K562 (cell line): ENCODE results near the gene FEM1B. TPM values are rescaled to one million over a fixed set of nuclear protein-coding genes. Genes with fewer than 3 reads are reported as not detected.

Experiments
- ATAC-seq: fragments of 200-7000 bp; cut with Tn5 transposase; 3 replicates; pipeline ENCODE4 v1.9.1; 2020; ENCODE audit warnings: moderate library complexity
- Bru-seq: library from RNA; stranded (reverse); fragments of 400-500 nt; gene quantifications from one replicate; lab custom pipeline; 2021; lab: Mats Ljungman, UMichigan
- BruChase-seq, 2 experiments: library from RNA; stranded (reverse); fragments of 400-500 nt; gene quantifications; one replicate each; lab custom pipeline; 2021; lab: Mats Ljungman, UMichigan
- BruUV-seq: library from RNA; stranded (reverse); fragments of 400-500 nt; replicated peaks from 2 replicates; lab custom pipeline; 2021; lab: Mats Ljungman, UMichigan
- CTCF ChIA-PET: fragments of 300-600 bp; formaldehyde crosslinking; extraction: SDS; loops from one replicate; lab custom pipeline; 2021; ENCODE audit warnings: low intra/inter-chr PET ratio; lab: Yijun Ruan, JAX
- POLR2A ChIA-PET: fragments of 300-600, 350-650 bp; sonication (Branson Sonifier 250); formaldehyde crosslinking; extraction: SDS; loops from one replicate; lab custom pipeline; 2021; ENCODE audit warnings: antibody characterized with exemption, inconsistent platforms; lab: Yijun Ruan, JAX
- DNase-seq, 4 experiments: peaks; one replicate each; pipeline versions ENCODE4 v3.0.0 to v3.0.0-alpha.2; 2011 to 2018; ENCODE audit warnings: low spot score in 3 of 4, mixed read lengths in 3 of 4; ENCODE audit errors: extremely low read depth in 1 of 4
- FAIRE-seq: peaks from 2 replicates; lab custom pipeline; 2011; peaks lifted over from hg19 to GRCh38; lab: Jason Lieb, UNC
- H2AFZ ChIP-seq: 2 replicates; pipeline ENCODE4 v1.6.0; 2011; ENCODE audit warnings: low read depth, low read length, control low read depth, inconsistent platforms
- H3K27ac ChIP-seq: fragments of 200-600 bp; 3 replicates; pipeline ENCODE4 v1.8.0; 2011; ENCODE audit warnings: low read depth, mild to moderate bottlenecking, control low read depth, inconsistent platforms, low read length, moderate library complexity, mixed read lengths; ENCODE audit errors: extremely low read depth
- H3K27me3 ChIP-seq, 2 experiments: fragments of 300-600 bp in 1 of 2; 2 replicates in 1 of 2; 3 replicates in 1 of 2; pipeline versions ENCODE4 v1.6.0 to v1.8.0; 2011; ENCODE audit warnings: inconsistent platforms in 2 of 2, low read length in 2 of 2, mild to moderate bottlenecking in 1 of 2, mixed read lengths in 1 of 2, moderate library complexity in 1 of 2; ENCODE audit not compliant: control insufficient read depth in 2 of 2, insufficient read depth in 2 of 2
- H3K36me3 ChIP-seq: fragments of 300-600 bp; 3 replicates; pipeline ENCODE4 v1.8.0; 2011; ENCODE audit warnings: mild to moderate bottlenecking, low read length, inconsistent platforms; ENCODE audit not compliant: control insufficient read depth, insufficient read depth
- H3K4me1 ChIP-seq, 2 experiments: fragments of 200-600 bp in 1 of 2; replicated peaks in 1 of 2; 2 replicates in 1 of 2; 3 replicates in 1 of 2; pipeline versions ENCODE4 v1.5.1 to v1.8.0; 2011; ENCODE audit warnings: inconsistent platforms in 2 of 2, low read length in 2 of 2, mild to moderate bottlenecking in 1 of 2, mixed read lengths in 1 of 2, moderate library complexity in 1 of 2; ENCODE audit not compliant: control insufficient read depth in 2 of 2, insufficient read depth in 2 of 2
- H3K4me2 ChIP-seq: 2 replicates; pipeline ENCODE4 v1.6.1; 2011; ENCODE audit warnings: low read length, control low read depth, inconsistent platforms, mixed read lengths; ENCODE audit not compliant: insufficient read depth
- H3K4me3 ChIP-seq: fragments of 200-600 bp; sonication (generic), shearing (Covaris generic); 2 replicates; pipeline ENCODE4 v1.5.1; 2016; ENCODE audit warnings: control low read depth, inconsistent platforms
- H3K79me2 ChIP-seq: fragments of 200-600 bp; 3 replicates; pipeline ENCODE4 v1.8.0; 2011; ENCODE audit warnings: low read length, inconsistent platforms; ENCODE audit not compliant: control insufficient read depth, insufficient read depth
- H3K9ac ChIP-seq, 2 experiments: 2 replicates each; pipeline versions ENCODE4 v1.6.0 to v1.6.1; 2011; ENCODE audit warnings: low read depth in 2 of 2, low read length in 2 of 2, control low read depth in 1 of 2, inconsistent platforms in 1 of 2, mild to moderate bottlenecking in 1 of 2, mixed read lengths in 1 of 2; ENCODE audit not compliant: insufficient read depth in 1 of 2
- H3K9me1 ChIP-seq: one replicate; pipeline ENCODE4 v1.6.0; 2011; ENCODE audit warnings: inconsistent platforms, mild to moderate bottlenecking, low read length, moderate library complexity; ENCODE audit not compliant: control insufficient read depth, insufficient read depth
- H3K9me3 ChIP-seq: replicated peaks from 2 replicates; pipeline ENCODE4 v1.5.1; 2011; ENCODE audit warnings: low read depth, low read length, inconsistent platforms; ENCODE audit not compliant: control insufficient read depth, insufficient read depth
- H4K20me1 ChIP-seq: replicated peaks from 2 replicates; pipeline ENCODE4 v1.6.1; 2011; ENCODE audit warnings: low read length, inconsistent platforms, mixed read lengths; ENCODE audit not compliant: control insufficient read depth, insufficient read depth
- CHD1 ChIP-seq: fragments of 200-600 bp; sonication (generic); IDR thresholded peaks from one replicate; pipeline ENCODE4 v1.6.1; 2012; ENCODE audit warnings: mild to moderate bottlenecking, moderate library complexity, low read length, inconsistent platforms
- CREB3L1 ChIP-seq: fragments of 450-650 bp; IDR thresholded peaks from 2 replicates; pipeline ENCODE4 v1.6.1; 2014; ENCODE audit warnings: low read depth, mild to moderate bottlenecking, moderate library complexity, borderline replicate concordance
- CTBP1 ChIP-seq: fragments of 450-650 bp; IDR thresholded peaks from 2 replicates; pipeline ENCODE4 v1.6.1; 2016; ENCODE audit warnings: borderline replicate concordance
- DIDO1 ChIP-seq: fragments of 450-650 bp; IDR thresholded peaks from 2 replicates; pipeline ENCODE4 v1.6.1; 2016; ENCODE audit warnings: low read depth, missing biosample characterization, missing genetic modification characterization
- ELK1 ChIP-seq: sonication (generic); formaldehyde crosslinking; IDR thresholded peaks from 2 replicates; pipeline ENCODE4 v1.8.1; 2022; ENCODE audit warnings: missing genetic modification reagents
- HDAC2 ChIP-seq: fragments of 450-650 bp; IDR thresholded peaks from 2 replicates; pipeline ENCODE4 v1.6.1; 2016; ENCODE audit warnings: mild to moderate bottlenecking
- HNRNPUL1 ChIP-seq: fragments of 200-400 bp; formaldehyde crosslinking; IDR thresholded peaks from 2 replicates; pipeline ENCODE4 v1.6.1; 2017; ENCODE audit warnings: low read length
- OTX1 ChIP-seq: fragments of 450-650 bp; formaldehyde crosslinking; IDR thresholded peaks from 2 replicates; pipeline ENCODE4 v1.4.0; 2022; ENCODE audit warnings: mild to moderate bottlenecking
- POLR2AphosphoS5 ChIP-seq: IDR thresholded peaks from 2 replicates; pipeline ENCODE4 v1.6.1; 2011; ENCODE audit warnings: mild to moderate bottlenecking, low read depth, low read length, moderate library complexity; ENCODE audit not compliant: control insufficient read depth, insufficient read depth
- PRMT5 ChIP-seq: sonication (generic); formaldehyde crosslinking; IDR thresholded peaks from 2 replicates; pipeline ENCODE4 v1.5.0; 2020; ENCODE audit warnings: missing genetic modification reagents
- PURB ChIP-seq: sonication (generic); formaldehyde crosslinking; IDR thresholded peaks from 2 replicates; pipeline ENCODE4 v1.9.0; 2021; ENCODE audit warnings: low read depth, mild to moderate bottlenecking, missing genetic modification reagents
- ZC3H8 ChIP-seq: fragments of 450-650 bp; IDR thresholded peaks from 2 replicates; pipeline ENCODE4 v1.6.1; 2017
- ZNF143 ChIP-seq: sonication (generic); formaldehyde crosslinking; IDR thresholded peaks from 2 replicates; pipeline ENCODE4 v1.9.0; 2022; ENCODE audit warnings: mild to moderate bottlenecking, missing genetic modification reagents
- WGBS: fragments of 100-300 bp; shearing (Covaris generic); methylation state at CpG from one replicate; pipeline ENCODE4 v1.1.6; 2016; ENCODE audit warnings: low coverage, mixed read lengths; ENCODE audit not compliant: insufficient coverage; ENCODE audit errors: missing lambda C conversion rate; 5-methylcytosine and 5-hydroxymethylcytosine counted together
- in situ Hi-C: fragments of 300-500 bp; cut with MboI; formaldehyde crosslinking; loops from 4 replicates; pipeline ENCODE4 v1.15.0; 2018; ENCODE audit warnings: inconsistent platforms, mixed read lengths
- intact Hi-C: fragments of 100-400 bp; cut with micrococcal nuclease; formaldehyde crosslinking; loops from 2 replicates; pipeline ENCODE4 v1.14.2; 2022
- long read RNA-seq, 3 experiments: library from polyadenylated mRNA in 2 of 3; library from RNA in 1 of 3; unstranded in 2 of 3; stranded (forward) in 1 of 3; transcript quantifications; one replicate each; pipeline ENCODE4 v2.0.0, GENCODE V29; 2019 to 2022
- polyA minus RNA-seq, 3 experiments: library from RNA; depleted of rRNA, polyadenylated mRNA; stranded (reverse); fragments of >200 nt; gene quantifications; 2 replicates each; pipeline ENCODE4 v1.2.3, GENCODE V29; 2011
- polyA plus RNA-seq, 8 experiments: library from polyadenylated mRNA; depleted of rRNA in 4 of 8; stranded (reverse) in 5 of 8; unstranded in 3 of 8; fragments of >200 nt; fragmentation: Nextera tagmentation in 2 of 8; fragmentation: Illumina TruSeq in 1 of 8; extraction: Ambion mirVana in 2 of 8; extraction: Trizol in 1 of 8; gene quantifications; 2 replicates each; pipeline versions ENCODE4 v1.2.1 to v1.2.3, GENCODE V29; 2011 to 2014; ENCODE audit warnings: inconsistent platforms in 1 of 8, missing spikeins in 1 of 8
- total RNA-seq, 7 experiments: library from RNA; depleted of rRNA in 6 of 7; stranded (reverse); fragments of >200 nt in 6 of 7; fragmentation: Illumina TruSeq in 2 of 7; extraction: Trizol in 2 of 7; gene quantifications; 2 replicates each; pipeline versions ENCODE4 v1.2.1 to v1.2.3, GENCODE V29; 2011 to 2021; ENCODE audit warnings: low replicate concordance in 1 of 7

The FEM1B gene
- 56.6 and 67.0 TPM in 2 replicates for total RNA-seq (2011; cell fraction: chromatin; rRNA removed; ENCODE audit: low replicate concordance)
- total RNA-seq (2011; cell fraction: nucleolus; rRNA removed) = 22.5 and 38.2 TPM in 2 replicates
- 31.6 and 32.1 TPM in 2 replicates for total RNA-seq (2011; cell fraction: nucleoplasm; rRNA removed)
- total RNA-seq (2014; rRNA removed) (18.0 and 19.7 TPM in 2 replicates), total RNA-seq (2014; rRNA removed; fragmentation: Illumina TruSeq; extraction: Trizol) (35.3 and 40.3 TPM in 2 replicates), total RNA-seq (2015; rRNA removed; fragmentation: Illumina TruSeq; extraction: Trizol) (30.4 and 34.7 TPM in 2 replicates), total RNA-seq (2021) (32.2 and 42.1 TPM in 2 replicates), polyA plus RNA-seq (2011; rRNA removed) (58.3 and 61.6 TPM in 2 replicates), polyA plus RNA-seq (2014; fragmentation: Illumina TruSeq; extraction: Trizol) (20.1 and 22.3 TPM in 2 replicates), polyA plus RNA-seq (2014; fragmentation: Nextera tagmentation; extraction: Ambion mirVana) (1 to 10 TPM; 5.9 to 6.5 TPM), polyA plus RNA-seq (2014; rRNA removed) (12.0 and 14.0 TPM in 2 replicates), polyA minus RNA-seq (2011; rRNA and poly(A)+ RNA removed) (182 and 215 TPM in 2 replicates), Bru-seq, nascent RNA (percentile 94 among the genes with signal in this experiment), BruChase-seq, experiment 1, labeled RNA remaining after a 2-hour chase (percentile 97 among the genes with signal in this experiment), BruChase-seq, experiment 2, labeled RNA remaining after a 6-hour chase (percentile 98 among the genes with signal in this experiment)
- 24.2 and 31.0 TPM in 2 replicates for polyA plus RNA-seq (2011; cell fraction: cytosol; rRNA removed)
- polyA plus RNA-seq (2011; cell fraction: nucleus; rRNA removed) = 36.5 and 41.2 TPM in 2 replicates
- 14.2 and 14.3 TPM in 2 replicates for polyA plus RNA-seq (2012)
- 79.5 and 101 TPM in 2 replicates for polyA minus RNA-seq (2011; cell fraction: cytosol; rRNA and poly(A)+ RNA removed)
- polyA minus RNA-seq (2011; cell fraction: nucleus; rRNA and poly(A)+ RNA removed) = 19.3 and 38.7 TPM in 2 replicates
- long read RNA-seq, experiment 1, full-length matches to known transcripts = 58 of 93 reads
- long read RNA-seq, experiment 1, partial matches to known transcripts = 0 of 93 reads
- long read RNA-seq, experiment 1, other reads (novel, unspliced or antisense) = 35 of 93 reads
- long read RNA-seq, experiment 2, full-length matches to known transcripts = 4 of 24 reads
- long read RNA-seq, experiment 2, partial matches to known transcripts = 0 of 24 reads
- long read RNA-seq, experiment 2, other reads (novel, unspliced or antisense) = 20 of 24 reads
- long read RNA-seq, experiment 3, full-length matches to known transcripts = 1 of 2 reads
- long read RNA-seq, experiment 3, partial matches to known transcripts = 0 of 2 reads
- long read RNA-seq, experiment 3, other reads (novel, unspliced or antisense) = 1 of 2 reads

- intact Hi-C loops = no loop called here
- Histone ChIP-seq H3K4me2 (peak within 1 kb of the TSS; percentile 95), H3K79me2 (peaks cover 51% of the 10 kb centered on the region), H3K4me1 (peaks cover 12 to 13% of the 10 kb centered on the region in 2 experiments; a peak in 4 of 5 replicates), H2AFZ (peak within 1 kb of the TSS; percentile 100), H3K27me3 (0 out of 5 replicates have a peak, but pooled peaks cover 0 to 4% of the 10 kb centered on the region in 2 experiments), H3K9me3 (no peaks in the 10 kb centered on the region), H3K4me3 (peak within 1 kb of the TSS; percentile 69), H4K20me1 (peaks cover 11% of the 10 kb centered on the region; the same call in 1 of the 2 replicates), H3K9ac (peak within 1 kb of the TSS; percentile 87 to 93), H3K36me3 (peaks cover 12% of the 10 kb centered on the region; the same call in 2 of the 3 replicates), H3K9me1 (no peaks in the 10 kb centered on the region), H3K27ac (peak within 1 kb of the TSS; percentile 84)
- ChIA-PET CTCF (no interaction called here), POLR2A (interaction anchor here (0.6 to 2.5 kb wide), 14 partner anchors 9 to 896 kb away, joined by 3 to 10 read pairs (median 3); no protein-coding TSS in a partner anchor)
- in situ Hi-C loops = no loop called here
- DNase-seq (peak; percentile 87 to 92 (median 89)), FAIRE-seq (peak; percentile 72), ATAC-seq (peak; percentile 87)
- no TSS peak for BruUV-seq
- under 1% methylated on average over 42 of the region's 85 CpGs for WGBS
- TF ChIP-seq CHD1 = no peak
- no peak; the same call in 1 of the 2 replicates for TF ChIP-seq ELK1 (CRISPR knock-in tag)
- TF ChIP-seq HDAC2 = no peak
- TF ChIP-seq ZNF143 (CRISPR knock-in tag) = no peak
- TF ChIP-seq PURB (CRISPR knock-in tag) = no peak
- peak; percentile 28; the same call in 1 of the 2 replicates for TF ChIP-seq PRMT5 (CRISPR knock-in tag)
- TF ChIP-seq DIDO1 (tag) = peak; percentile 82
- TF ChIP-seq HNRNPUL1 = no peak
- TF ChIP-seq CREB3L1 = no peak
- no peak for TF ChIP-seq ZC3H8
- TF ChIP-seq CTBP1 = peak; percentile 75; the same call in 1 of the 2 replicates
- peak; percentile 54; the same call in 1 of the 2 replicates for TF ChIP-seq POLR2AphosphoS5
- no peak for TF ChIP-seq OTX1 (CRISPR knock-in tag)
Observed at GRCh38 chr15:68277603-68278344, at the start of gene FEM1B. FEM1B (plus strand) TSS chr15:68277745; CDS start chr15:68278418, 673 bp downstream.
